OCI-LY7 (cell line): ENCODE results near the gene ENKUR. TPM values are rescaled to one million over a fixed set of nuclear protein-coding genes. Genes with fewer than 3 reads are reported as not detected.

Experiments used
- BruUV-seq: library from RNA; stranded (reverse); fragments of 400-500 nt; replicated peaks from 2 replicates; lab custom pipeline; 2021; lab: Mats Ljungman, UMichigan
- CTCF ChIA-PET: fragments of 300-600 bp; sonication (Branson Sonifier 250); formaldehyde crosslinking; loops from one replicate; lab custom pipeline; 2022; ENCODE audit warnings: antibody characterized with exemption; ENCODE audit not compliant: unreplicated experiment; lab: Charles Lee
- POLR2A ChIA-PET: fragments of 300-600 bp; sonication (Branson Sonifier 250); formaldehyde crosslinking; loops from one replicate; lab custom pipeline; 2022; ENCODE audit warnings: antibody characterized with exemption; lab: Charles Lee
- DNase-seq: peaks from one replicate; pipeline ENCODE4 v3.0.0-alpha.2; 2015; ENCODE audit warnings: low spot score
- H2AFZ ChIP-seq: fragments of 200-600 bp; sonication (generic), shearing (Covaris generic); 2 replicates; pipeline ENCODE4 v1.6.1; 2014; ENCODE audit warnings: mild to moderate bottlenecking, antibody characterized with exemption, low read length, moderate library complexity
- H3K27ac ChIP-seq: fragments of 200-600 bp; sonication (generic); 2 replicates; pipeline ENCODE4 v1.5.1; 2014; ENCODE audit warnings: mixed run types, low read depth, mild to moderate bottlenecking, moderate library complexity, low read length, inconsistent platforms; ENCODE audit not compliant: poor library complexity, severe bottlenecking
- H3K36me3 ChIP-seq: fragments of 200-600 bp; sonication (generic); 2 replicates; pipeline ENCODE4 v1.6.1; 2014; ENCODE audit warnings: mild to moderate bottlenecking, antibody characterized with exemption, low read length, moderate library complexity, mixed read lengths; ENCODE audit not compliant: insufficient read depth
- H3K4me1 ChIP-seq: fragments of 200-600 bp; sonication (generic); 2 replicates; pipeline ENCODE4 v1.5.1; 2014; ENCODE audit warnings: mild to moderate bottlenecking, low read length; ENCODE audit not compliant: insufficient read depth, poor library complexity, severe bottlenecking
- H3K4me2 ChIP-seq: fragments of 200-600 bp; sonication (generic); 2 replicates; pipeline ENCODE4 v1.6.1; 2014; ENCODE audit warnings: mild to moderate bottlenecking, low read length
- H3K4me3 ChIP-seq: fragments of 200-600 bp; sonication (generic); 2 replicates; pipeline ENCODE4 v1.5.1; 2014; ENCODE audit warnings: mild to moderate bottlenecking, low read depth, low read length; ENCODE audit not compliant: poor library complexity, severe bottlenecking
- H3K79me2 ChIP-seq: fragments of 200-600 bp; sonication (generic); 2 replicates; pipeline ENCODE4 v1.6.1; 2016; ENCODE audit warnings: low read depth, mild to moderate bottlenecking, low read length, moderate library complexity, mixed read lengths; ENCODE audit not compliant: insufficient read depth
- H3K9me2 ChIP-seq: fragments of 200-600 bp; sonication (generic); 2 replicates; pipeline ENCODE4 v1.6.1; 2016; ENCODE audit warnings: mild to moderate bottlenecking, low read length, mixed read lengths; ENCODE audit not compliant: insufficient read depth
- H3K9me3 ChIP-seq: fragments of 200-600 bp; sonication (generic); 2 replicates; pipeline ENCODE4 v1.6.1; 2014; ENCODE audit warnings: mild to moderate bottlenecking, mixed run types, low read length, mixed read lengths
- H4K20me1 ChIP-seq: fragments of 200-600 bp; sonication (generic); 2 replicates; pipeline ENCODE4 v1.6.1; 2014; ENCODE audit warnings: mild to moderate bottlenecking, antibody characterized with exemption, low read length, moderate library complexity, mixed read lengths; ENCODE audit not compliant: insufficient read depth
- EZH2phosphoT487 ChIP-seq: fragments of 200-600 bp; sonication (generic); IDR thresholded peaks from 2 replicates; pipeline ENCODE4 v1.6.1; 2018; ENCODE audit warnings: low read depth, borderline replicate concordance, mild to moderate bottlenecking, mixed run types, antibody characterized with exemption, low read length, moderate library complexity, mixed read lengths
- intact Hi-C: fragments of 100-400 bp; cut with micrococcal nuclease; formaldehyde crosslinking; loops from one replicate; pipeline ENCODE4 v1.10.0; 2022; ENCODE audit not compliant: unreplicated experiment
- total RNA-seq, 2 experiments: library from RNA; depleted of rRNA in 1 of 2; stranded (reverse); fragments of >200 nt in 1 of 2; shearing (Covaris generic) in 1 of 2; gene quantifications; 2 replicates each; pipeline ENCODE4 v1.2.3, GENCODE V29; 2014 to 2022
- TF ChIP-seq, protein P1 (sequence below): fragments of 200-600 bp; sonication (generic); conservative IDR thresholded peaks from 2 replicates; pipeline ENCODE4 v1.5.1; 2014; ENCODE audit warnings: mild to moderate bottlenecking, antibody characterized with exemption, low read length, moderate library complexity, mixed read lengths

ENKUR gene
- total RNA-seq, 2 experiments from 2014 or later, result not detected

- no peak for DNase-seq
- TF ChIP-seq, protein P1, sequence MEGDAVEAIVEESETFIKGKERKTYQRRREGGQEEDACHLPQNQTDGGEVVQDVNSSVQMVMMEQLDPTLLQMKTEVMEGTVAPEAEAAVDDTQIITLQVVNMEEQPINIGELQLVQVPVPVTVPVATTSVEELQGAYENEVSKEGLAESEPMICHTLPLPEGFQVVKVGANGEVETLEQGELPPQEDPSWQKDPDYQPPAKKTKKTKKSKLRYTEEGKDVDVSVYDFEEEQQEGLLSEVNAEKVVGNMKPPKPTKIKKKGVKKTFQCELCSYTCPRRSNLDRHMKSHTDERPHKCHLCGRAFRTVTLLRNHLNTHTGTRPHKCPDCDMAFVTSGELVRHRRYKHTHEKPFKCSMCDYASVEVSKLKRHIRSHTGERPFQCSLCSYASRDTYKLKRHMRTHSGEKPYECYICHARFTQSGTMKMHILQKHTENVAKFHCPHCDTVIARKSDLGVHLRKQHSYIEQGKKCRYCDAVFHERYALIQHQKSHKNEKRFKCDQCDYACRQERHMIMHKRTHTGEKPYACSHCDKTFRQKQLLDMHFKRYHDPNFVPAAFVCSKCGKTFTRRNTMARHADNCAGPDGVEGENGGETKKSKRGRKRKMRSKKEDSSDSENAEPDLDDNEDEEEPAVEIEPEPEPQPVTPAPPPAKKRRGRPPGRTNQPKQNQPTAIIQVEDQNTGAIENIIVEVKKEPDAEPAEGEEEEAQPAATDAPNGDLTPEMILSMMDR, result no peak
- no peak for TF ChIP-seq EZH2phosphoT487
- Histone ChIP-seq H3K36me3 (no peaks in the 10 kb centered on the region), H3K9me3 (no peaks in the 10 kb centered on the region), H3K27ac (no peak overlapping the region), H3K4me2 (no peak overlapping the region), H3K79me2 (no peaks in the 10 kb centered on the region), H4K20me1 (no peaks in the 10 kb centered on the region), H3K4me1 (no peaks in the 10 kb centered on the region), H2AFZ (no peak overlapping the region), H3K9me2 (no peaks in the 10 kb centered on the region), H3K4me3 (no peak overlapping the region)
- intact Hi-C loops, result no loop called here
- ChIA-PET POLR2A (no interaction called here), CTCF (no interaction called here)
- BruUV-seq, result no TSS peak
Observed at GRCh38 chr10:24983130-24983529, 32.8 kb downstream of the ENKUR start.

DNA sequence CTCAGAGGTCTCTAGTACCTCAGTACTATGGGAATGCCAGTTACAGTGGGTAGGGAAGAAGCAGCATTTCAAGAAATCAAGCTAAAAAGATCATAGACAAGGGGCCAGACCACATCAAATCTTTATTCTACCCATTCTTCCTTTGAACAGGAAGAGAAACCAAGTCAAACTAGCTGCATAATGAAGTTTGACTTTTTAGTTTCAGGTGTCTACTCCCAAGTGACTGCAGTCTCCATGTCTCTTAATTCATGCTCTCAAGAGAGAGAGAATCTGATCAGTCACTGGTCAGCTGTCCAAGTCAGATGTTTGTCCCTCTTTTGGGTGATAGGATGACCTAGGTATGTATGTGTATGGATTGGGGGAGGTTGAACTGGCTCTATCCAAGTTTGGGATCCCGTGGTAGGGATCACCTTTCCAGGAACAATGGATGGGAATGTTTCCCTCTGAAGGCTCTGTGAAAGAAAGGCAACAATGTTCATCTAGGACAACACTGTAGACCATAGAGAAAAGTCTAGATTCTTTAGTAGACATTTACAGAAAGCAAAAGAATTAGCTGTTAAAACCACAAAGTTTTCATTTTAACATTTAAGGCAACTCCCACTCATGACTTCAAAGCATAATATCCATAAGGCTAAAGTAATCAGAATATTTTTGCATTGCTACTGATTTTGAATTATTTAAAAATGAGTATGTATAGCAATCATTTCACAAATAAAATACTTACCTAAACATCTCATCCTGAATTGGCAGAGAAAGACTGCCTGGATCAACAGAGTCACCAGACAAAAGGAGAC, 33.4 kb downstream of the ENKUR start:
- no peak for TF ChIP-seq EZH2phosphoT487
- TF ChIP-seq, protein P1, result no peak
- Histone ChIP-seq H3K9me3 (no peaks in the 10 kb centered on the region), H3K4me1 (no peaks in the 10 kb centered on the region), H3K4me3 (no peak overlapping the region), H3K9me2 (no peaks in the 10 kb centered on the region), H3K36me3 (no peaks in the 10 kb centered on the region), H3K27ac (no peak overlapping the region), H3K4me2 (no peak overlapping the region), H3K79me2 (no peaks in the 10 kb centered on the region), H4K20me1 (no peaks in the 10 kb centered on the region), H2AFZ (no peak overlapping the region)
- no TSS peak for BruUV-seq
- ChIA-PET POLR2A (interaction anchor here (0.9 to 1.4 kb wide), 3 partner anchors 10 to 651 kb away, joined by 3 read pairs; no protein-coding TSS in a partner anchor), CTCF (no interaction called here)
- intact Hi-C loops, result no loop called here
- DNase-seq, result no peak

GRCh38 chr10:24981161-24981710, 34.7 kb downstream of the ENKUR start:
- ChIA-PET CTCF (no interaction called here), POLR2A (interaction anchor here (0.7 to 1.4 kb wide), 2 partner anchors 14 to 46 kb away, joined by 3 read pairs; no protein-coding TSS in a partner anchor)
- BruUV-seq, result no TSS peak
- Histone ChIP-seq H3K4me3 (no peak overlapping the region), H3K36me3 (no peaks in the 10 kb centered on the region), H3K4me2 (no peak overlapping the region), H3K79me2 (no peaks in the 10 kb centered on the region), H3K27ac (no peak overlapping the region), H3K9me3 (no peaks in the 10 kb centered on the region), H3K9me2 (no peaks in the 10 kb centered on the region), H4K20me1 (no peaks in the 10 kb centered on the region), H2AFZ (no peak overlapping the region), H3K4me1 (no peaks in the 10 kb centered on the region)
- intact Hi-C loops, result no loop called here
- TF ChIP-seq, protein P1, result no peak
- TF ChIP-seq EZH2phosphoT487, result no peak
- no peak for DNase-seq
